DMS 273 treated with DMSO at 0.1 percent for 48 hours (cell line): ENCODE results near the gene EFCAB3.
"Not testable (repeated sequence)": the region's sequence is repeated elsewhere in the genome, so short reads cannot be mapped to it uniquely, and the experiment has no call there.

ENCODE experiments used
- DNase-seq: peaks from one replicate; lab custom pipeline; 2025; lab: John Stamatoyannopoulos, UW

The EFCAB3 gene

DNA sequence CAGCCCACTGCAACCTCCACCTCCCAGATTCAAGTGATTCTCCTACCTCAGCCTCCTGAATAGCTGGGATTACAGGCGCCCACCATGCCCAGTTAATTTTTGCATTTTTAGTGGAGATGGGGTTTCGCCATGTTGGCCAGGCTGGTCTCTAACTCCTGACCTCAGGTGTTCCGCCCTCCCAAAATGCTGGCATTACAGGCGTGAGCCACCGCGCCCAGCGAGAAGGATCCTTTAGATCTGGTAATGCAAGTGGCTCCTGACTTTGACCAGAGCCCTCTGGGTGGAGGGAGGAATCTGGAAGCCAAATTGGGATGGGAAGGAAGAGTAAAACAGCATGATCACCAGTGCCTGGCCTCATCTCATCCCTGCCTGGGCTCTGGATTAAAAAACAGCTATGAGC lies 84.9 kb downstream of the EFCAB3 start:
- DNase-seq = not testable (repeated sequence)
